Spleen (tissue), 11 donors: ENCODE measurements around the gene KCNS1. TPM values are rescaled to one million over a fixed set of nuclear protein-coding genes. Genes with fewer than 3 reads are reported as not detected.

Experiments used
- DNase-seq: peaks from one replicate; pipeline ENCODE4 v3.0.0-alpha.2; 2020
- H3K27ac ChIP-seq, 8 donors: fragments of 200-600 bp; sonication (generic) in 7 of 8; 1 replicate in 4 of 8; 2 replicates in 4 of 8; pipeline versions ENCODE4 v1.5.0 to v1.8.0; 2016 to 2021; ENCODE audit warnings: inconsistent platforms in 4 of 8, mild to moderate bottlenecking in 4 of 8, moderate library complexity in 1 of 8
- H3K27me3 ChIP-seq, 7 donors: fragments of 200-600 bp; sonication (generic) in 6 of 7; replicated peaks in 1 of 7; 1 replicate in 4 of 7; 2 replicates in 3 of 7; pipeline versions ENCODE4 v1.5.0 to v1.8.0; 2016 to 2021; ENCODE audit warnings: inconsistent platforms in 3 of 7, mild to moderate bottlenecking in 1 of 7
- H3K36me3 ChIP-seq, 6 donors: fragments of 200-600 bp; sonication (generic) in 5 of 6; 1 replicate in 4 of 6; 2 replicates in 2 of 6; pipeline versions ENCODE4 v1.5.0 to v1.8.0; 2016 to 2021; ENCODE audit warnings: inconsistent platforms in 2 of 6
- H3K4me1 ChIP-seq, 6 donors: fragments of 200-600 bp; sonication (generic) in 5 of 6; 1 replicate in 3 of 6; 2 replicates in 3 of 6; pipeline versions ENCODE4 v1.5.0 to v1.8.0; 2016 to 2021; ENCODE audit warnings: inconsistent platforms in 3 of 6
- H3K4me3 ChIP-seq, 8 donors: fragments of 200-600 bp; sonication (generic) in 7 of 8; 1 replicate in 4 of 8; 2 replicates in 4 of 8; pipeline versions ENCODE4 v1.5.0 to v1.8.0; 2016 to 2021; ENCODE audit warnings: inconsistent platforms in 4 of 8, mild to moderate bottlenecking in 4 of 8, moderate library complexity in 2 of 8
- H3K9me3 ChIP-seq, 8 donors: fragments of 200-600 bp; sonication (generic) in 7 of 8; 1 replicate in 4 of 8; 2 replicates in 4 of 8; pipeline versions ENCODE4 v1.5.0 to v1.8.0; 2016 to 2021; ENCODE audit warnings: inconsistent platforms in 4 of 8
- CTCF ChIP-seq, 11 experiments: fragments of 200-600 bp in 7 of 11; fragments of 450-650 bp in 4 of 11; sonication (generic) in 4 of 11; IDR thresholded peaks in 8 of 11; conservative IDR thresholded peaks in 3 of 11; 1 replicate in 7 of 11; 2 replicates in 4 of 11; pipeline versions ENCODE4 v1.4.0 to v1.8.0; 2016 to 2021; ENCODE audit warnings: antibody characterized with exemption in 11 of 11, inconsistent platforms in 4 of 11, mild to moderate bottlenecking in 1 of 11
- POLR2A ChIP-seq, 3 donors: fragments of 450-650 bp; IDR thresholded peaks; one replicate each; pipeline ENCODE4 v1.5.1; 2017; ENCODE audit warnings: antibody characterized with exemption in 3 of 3, mild to moderate bottlenecking in 1 of 3
- POLR2AphosphoS5 ChIP-seq, 3 donors: sonication (generic); formaldehyde crosslinking; IDR thresholded peaks; one replicate each; pipeline ENCODE4 v1.5.1; 2017; ENCODE audit warnings: antibody characterized with exemption in 3 of 3
- WGBS, 5 donors: extraction: QIAGEN DNeasy Blood & Tissue Kit in 3 of 5; methylation state at CpG; one replicate each; pipeline versions ENCODE4 v1.1.5 to v1.1.7; 2013 to 2018; 5-methylcytosine and 5-hydroxymethylcytosine counted together
- intact Hi-C: fragments of 100-400 bp; cut with DNase I; formaldehyde crosslinking; loops from one replicate; pipeline ENCODE4 v1.15.0; 2023; ENCODE audit warnings: low total_unique reads
- polyA plus RNA-seq, 3 donors: library from polyadenylated mRNA; stranded (reverse); fragments of 200-250 nt; gene quantifications; one replicate each; pipeline ENCODE4 v1.2.1, GENCODE V29; 2013
- total RNA-seq, 7 donors: library from RNA; depleted of rRNA in 3 of 7; stranded (reverse); fragments of >200 nt in 3 of 7; fragmentation: NEBNext Ultra II Directional in 4 of 7; extraction: Animal tissue kit (Norgen Biotek cat#: 25700) in 4 of 7; gene quantifications; one replicate each; pipeline versions ENCODE4 v1.1.0 to v1.2.1, GENCODE V29; 2016 to 2021
- donor health status: healthy with polysubstance abuse.
- donor health status: DM: no; HTN: no; CAD: no; lungs with moderate emphysema.
- donor health status: DM: no; HTN: no; CAD: no.
- donor health status: Bipolar disorder and iron deficiency.
- donor health status: healthy.
- donor health status: DM: no; HTN: no; CAD: no.
- donor health status: DM: yes; HTN: yes; CAD: no.

KCNS1 gene
- total and polyA plus RNA-seq, 10 donors, result 0.05 to 0.06 TPM; not detected in 8

- H3K36me3 ChIP-seq, result no peaks in the 10 kb centered on the region
- no peak for TF ChIP-seq POLR2AphosphoS5 (IDR thresholded peaks at IDR 0.05)
- intact Hi-C loops, result no loop called here
Measured at GRCh38 chr20:45112754-45113153, 11.8 kb upstream of the KCNS1 start.

DNA sequence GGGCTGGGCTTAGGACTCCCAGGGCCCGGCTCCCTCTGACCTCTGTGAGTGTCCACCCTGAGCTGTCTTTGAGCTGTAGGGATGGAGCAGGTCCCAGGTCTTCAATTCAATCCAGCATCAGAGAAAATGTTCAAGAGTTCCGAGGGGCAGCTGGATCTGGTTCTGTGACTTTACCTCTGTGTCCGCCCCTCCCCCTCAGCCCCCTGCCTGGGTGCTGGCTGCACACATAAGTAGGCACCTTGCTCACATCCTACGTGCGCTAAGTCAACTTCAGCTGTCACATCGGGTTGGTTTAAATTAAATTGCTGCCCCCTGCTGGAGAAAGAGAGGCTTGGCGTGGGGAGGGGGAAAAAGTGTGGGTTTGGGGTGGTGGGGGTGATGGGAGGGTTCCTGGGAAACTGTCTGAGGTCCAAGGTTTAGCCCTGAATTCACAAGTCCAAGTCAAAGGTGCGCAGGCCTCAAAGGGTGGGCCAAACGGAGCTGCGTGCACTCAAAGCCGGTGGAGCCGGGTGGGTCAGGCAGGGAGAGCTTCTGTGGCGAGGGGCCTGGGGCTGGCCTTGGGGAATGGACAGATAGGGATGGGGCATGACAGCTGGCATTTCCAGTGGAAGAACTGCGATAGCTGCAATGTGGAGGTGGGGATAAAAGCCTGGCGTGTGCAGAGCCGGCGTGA lies 11.0 kb upstream of the KCNS1 start:
- no peak overlapping the region for H3K27ac ChIP-seq
- H3K27me3 ChIP-seq, result peaks cover 0 to 64% (median 0%) of the 10 kb centered on the region in 7 donors
- H3K4me3 ChIP-seq, result no peak overlapping the region
- DNase-seq, result no peak
- WGBS, 5 donors, result 50 to 59% (median 53%) methylated on average over 17 of the region's 17 CpGs
- H3K9me3 ChIP-seq, result no peaks in the 10 kb centered on the region
- H3K36me3 ChIP-seq, result no peaks in the 10 kb centered on the region
- H3K4me1 ChIP-seq, result no peaks in the 10 kb centered on the region
- TF ChIP-seq POLR2AphosphoS5 (IDR thresholded peaks at IDR 0.05) (no peak), CTCF (IDR thresholded peaks at IDR 0.05 in 8 of 11, conservative IDR thresholded peaks at IDR 0.05 in 3 of 11) (peak in 7 of 11 experiments; percentile 17 to 59 (median 48))
- intact Hi-C loops, result no loop called here

More at GRCh38 chr20:45112754-45113153, 11.8 kb upstream of the KCNS1 start:
- Histone ChIP-seq H3K27me3 (peaks cover 0 to 64% (median 0%) of the 10 kb centered on the region in 7 donors), H3K9me3 (no peaks in the 10 kb centered on the region), H3K27ac (no peak overlapping the region), H3K4me3 (no peak overlapping the region), H3K4me1 (no peaks in the 10 kb centered on the region)
- no peak for DNase-seq

- WGBS, 5 donors, result 78 to 91% (median 81%) methylated on average over 11 of the region's 11 CpGs
- no peak overlapping the region for H3K27ac ChIP-seq
- TF ChIP-seq CTCF (IDR thresholded peaks at IDR 0.05 in 8 of 11, conservative IDR thresholded peaks at IDR 0.05 in 3 of 11) (no peak), POLR2A (IDR thresholded peaks at IDR 0.05) (no peak), POLR2AphosphoS5 (IDR thresholded peaks at IDR 0.05) (no peak)
- peaks cover 0 to 65% (median 0%) of the 10 kb centered on the region in 7 donors for H3K27me3 ChIP-seq
- DNase-seq, result no peak
- H3K4me1 ChIP-seq, result no peaks in the 10 kb centered on the region
- no peaks in the 10 kb centered on the region for H3K9me3 ChIP-seq
- H3K4me3 ChIP-seq, result no peak overlapping the region
- intact Hi-C loops, result no loop called here
- no peaks in the 10 kb centered on the region for H3K36me3 ChIP-seq
Measured at GRCh38 chr20:45111285-45111684, 10.4 kb upstream of the KCNS1 start.

- no peaks in the 10 kb centered on the region for H3K9me3 ChIP-seq
- no peak for TF ChIP-seq POLR2A (IDR thresholded peaks at IDR 0.05)
- no peak for TF ChIP-seq POLR2AphosphoS5 (IDR thresholded peaks at IDR 0.05)
- no peak for TF ChIP-seq CTCF (IDR thresholded peaks at IDR 0.05 in 8 of 11, conservative IDR thresholded peaks at IDR 0.05 in 3 of 11)
- no peak overlapping the region for H3K27ac ChIP-seq
- H3K27me3 ChIP-seq, result peaks cover 0 to 62% (median 0%) of the 10 kb centered on the region in 7 donors
- 78 to 94% (median 90%) methylated on average over 5 to 11 of the region's 11 CpGs for WGBS, 5 donors
- intact Hi-C loops, result no loop called here
- H3K4me3 ChIP-seq, result no peak overlapping the region
- no peaks in the 10 kb centered on the region for H3K4me1 ChIP-seq
- H3K36me3 ChIP-seq, result no peaks in the 10 kb centered on the region
- DNase-seq, result no peak
Measured at GRCh38 chr20:45110301-45110700, 9.4 kb upstream of the KCNS1 start.
